HG03457 (cell line): ENCODE measurements around the gene SSUH2.
"Not testable (repeated sequence)": the region's sequence is repeated elsewhere in the genome, so short reads cannot be mapped to it uniquely, and the experiment has no call there.

Experiments used
- ATAC-seq: cut with Tn5 transposase; IDR thresholded peaks from one replicate; pipeline ENCODE4 v1.9.1; 2021; ENCODE audit warnings: moderate number of reproducible peaks; ENCODE audit not compliant: unreplicated experiment

Gene SSUH2

GRCh38 chr3:8644748-8645390 is at the start of gene SSUH2:
TSS of gene SSUH2 (minus strand) at chr3:8644798. CDS start at chr3:8644758, 40 bp downstream.
- ATAC-seq, result no peak

- not testable (repeated sequence) for ATAC-seq
These were observed 46.7 kb upstream of the SSUH2 start for GRCh38 chr3:8691295-8691694.

- ATAC-seq, result not testable (repeated sequence)
These were observed 40.4 kb upstream of the SSUH2 start for GRCh38 chr3:8684992-8685391.

DNA sequence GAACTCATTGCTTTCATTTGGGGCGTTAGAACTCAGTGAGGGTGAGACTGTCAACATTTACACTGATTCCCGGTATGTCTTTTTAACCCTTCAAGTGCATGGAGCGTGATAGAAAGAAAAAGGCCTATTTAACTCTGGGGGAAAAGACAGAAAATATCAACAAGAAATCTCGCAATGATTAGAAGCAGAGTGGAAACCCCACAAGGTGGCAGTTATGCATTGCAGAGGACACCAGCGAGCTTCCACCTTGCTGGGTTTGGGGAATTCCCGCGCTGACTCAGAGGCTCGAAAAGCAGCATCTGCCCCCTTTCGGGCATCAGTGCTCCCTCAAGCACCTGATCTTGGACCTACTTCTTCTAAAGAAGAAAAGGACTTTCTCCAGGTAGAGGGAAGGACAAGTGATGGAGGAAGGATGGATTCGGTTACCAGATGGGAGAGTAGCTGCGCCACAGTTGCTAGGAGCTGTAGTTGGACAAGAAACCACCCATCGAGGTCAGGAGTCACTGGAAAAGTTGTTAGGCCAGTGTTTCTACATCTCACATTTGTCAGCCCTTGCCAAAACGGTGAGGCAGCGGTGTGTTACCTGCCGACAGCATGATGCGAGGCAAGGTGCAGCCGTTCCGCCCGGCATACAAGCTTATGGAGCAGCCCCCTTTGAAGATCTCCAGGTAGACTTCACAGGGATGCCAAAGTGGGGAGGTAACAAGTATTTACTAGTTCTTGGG is 38.4 kb upstream of the SSUH2 start:
- not testable (repeated sequence) for ATAC-seq

DNA sequence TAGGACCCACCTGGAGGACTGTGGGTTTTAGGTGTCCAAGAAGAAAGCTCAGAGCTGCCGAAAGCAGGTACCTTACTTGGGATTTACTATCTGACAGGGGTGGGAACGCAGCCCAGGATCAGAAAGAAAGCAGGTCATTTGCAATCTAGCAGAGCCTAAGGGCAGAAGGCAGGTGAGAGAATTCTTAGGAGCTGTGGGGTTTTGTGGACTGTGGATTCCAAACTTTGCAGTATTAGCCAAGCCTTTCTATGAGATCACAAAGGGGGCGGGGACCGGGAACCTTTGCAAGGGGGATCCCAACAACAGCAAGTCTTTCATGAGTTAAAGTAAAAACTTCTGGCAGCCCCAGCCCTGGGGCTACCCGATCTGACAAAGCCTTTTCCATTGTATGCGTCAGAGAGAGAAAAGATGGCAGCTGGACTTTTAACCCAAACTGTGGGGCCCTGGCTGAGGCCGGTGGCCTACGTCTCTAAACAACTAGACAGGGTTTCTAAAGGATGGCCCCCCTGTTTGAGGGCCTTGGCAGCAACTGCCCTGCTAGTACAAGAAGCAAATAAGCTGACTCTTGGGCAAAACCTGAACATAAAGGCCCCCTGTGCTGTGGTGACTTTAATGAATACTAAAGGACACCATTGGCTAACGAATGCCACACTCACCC is 37.4 kb upstream of the SSUH2 start:
- ATAC-seq, result not testable (repeated sequence)

DNA sequence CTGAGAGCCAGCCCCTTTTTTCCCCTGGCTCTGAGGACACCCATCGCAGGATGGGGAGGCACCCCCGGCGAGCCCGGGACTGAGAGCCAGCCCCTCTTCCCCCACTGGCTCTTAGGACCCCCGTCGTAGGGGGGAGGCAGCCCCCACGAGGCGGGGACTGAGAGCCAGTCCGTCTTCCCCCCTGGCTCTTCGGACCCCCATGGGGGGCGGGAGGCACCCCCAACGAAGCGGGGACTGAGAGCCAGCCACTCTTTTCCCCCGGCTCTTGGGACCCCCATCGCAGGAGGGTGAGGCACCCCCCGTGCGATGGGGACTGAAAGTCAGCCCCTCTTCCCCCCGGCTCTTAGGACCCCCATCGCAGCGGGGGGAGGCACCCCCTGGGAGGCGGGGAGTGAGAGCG is 36.8 kb upstream of the SSUH2 start:
- no peak for ATAC-seq

DNA sequence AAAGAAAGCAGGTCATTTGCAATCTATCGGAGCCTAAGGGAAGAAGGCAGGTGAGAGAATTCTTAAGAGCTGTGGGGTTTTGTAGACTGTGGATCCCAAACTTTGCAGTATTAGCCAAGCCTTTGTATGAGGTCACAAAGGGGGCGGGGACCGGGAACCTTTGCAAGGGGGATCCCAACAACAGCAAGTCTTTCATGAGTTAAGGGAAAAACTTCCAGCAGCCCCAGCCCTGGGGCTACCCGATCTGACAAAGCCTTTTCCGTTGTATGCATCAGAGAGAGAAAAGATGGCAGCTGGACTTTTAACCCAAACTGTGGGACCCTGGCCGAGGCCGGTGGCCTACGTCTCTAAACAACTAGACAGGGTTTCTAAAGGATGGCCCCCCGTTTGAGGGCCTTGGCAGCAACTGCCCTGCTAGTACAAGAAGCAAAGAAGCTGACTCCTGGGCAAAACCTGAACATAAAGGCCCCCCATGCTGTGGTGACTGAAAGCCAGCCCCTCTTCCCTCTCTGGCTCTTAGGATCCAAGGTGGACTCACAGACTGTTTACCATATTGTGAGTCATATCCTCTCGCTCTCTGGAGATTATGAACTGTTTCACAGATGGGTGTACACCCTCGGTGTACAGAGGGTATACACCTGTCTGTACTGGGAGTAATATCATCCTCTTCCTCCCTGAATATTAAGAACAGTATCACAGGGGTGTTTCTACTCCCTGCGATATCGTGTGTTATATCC is 35.4 kb upstream of the SSUH2 start:
- ATAC-seq, result not testable (repeated sequence)

GRCh38 chr3:8678751-8679150 is 34.2 kb upstream of the SSUH2 start:
- ATAC-seq, result no peak

DNA sequence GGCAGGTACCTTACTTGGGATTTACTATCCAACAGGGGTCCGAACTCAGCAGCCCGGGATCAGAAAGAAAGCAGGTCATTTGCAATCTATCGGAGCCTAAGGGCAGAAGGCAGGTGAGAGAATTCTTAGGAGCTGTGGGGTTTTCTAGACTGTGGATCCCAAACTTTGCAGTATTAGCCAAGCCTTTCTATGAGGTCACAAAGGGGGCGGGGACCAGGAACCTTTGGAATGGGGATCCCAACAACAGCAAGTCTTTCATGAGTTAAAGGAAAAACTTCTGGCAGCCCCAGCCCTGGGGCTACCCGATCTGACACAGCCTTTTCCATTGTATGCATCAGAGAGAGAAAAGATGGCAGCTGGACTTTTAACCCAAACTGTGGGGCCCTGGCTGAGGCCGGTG is 32.7 kb upstream of the SSUH2 start:
- ATAC-seq, result not testable (repeated sequence)

- ATAC-seq, result not testable (repeated sequence)
These were observed 31.0 kb upstream of the SSUH2 start for GRCh38 chr3:8675591-8675990.

GRCh38 chr3:8673083-8673737 is 28.6 kb upstream of the SSUH2 start:
- no peak for ATAC-seq

DNA sequence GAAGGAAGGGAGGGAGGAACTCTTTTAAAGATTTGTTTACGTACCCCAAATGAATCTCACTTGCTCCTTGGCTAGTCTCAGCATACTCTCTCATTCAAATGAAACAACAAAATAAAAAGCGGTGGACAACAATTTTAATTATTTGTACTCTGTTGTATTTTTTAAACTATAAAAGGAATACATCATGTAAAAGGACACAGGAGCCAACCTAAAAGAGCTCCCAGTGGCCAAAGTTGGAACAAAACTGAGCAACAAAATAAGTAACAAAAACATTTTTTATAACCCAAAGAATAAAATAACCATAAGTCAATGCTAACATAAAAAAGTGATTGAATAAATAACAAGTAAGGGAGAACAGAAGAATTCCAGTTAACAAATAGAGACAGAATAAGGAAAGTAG is 24.4 kb upstream of the SSUH2 start:
- no peak for ATAC-seq

GRCh38 chr3:8668216-8668615 is 23.6 kb upstream of the SSUH2 start:
- ATAC-seq, result no peak

GRCh38 chr3:8667463-8668091 is 23.0 kb upstream of the SSUH2 start:
- ATAC-seq, result no peak

DNA sequence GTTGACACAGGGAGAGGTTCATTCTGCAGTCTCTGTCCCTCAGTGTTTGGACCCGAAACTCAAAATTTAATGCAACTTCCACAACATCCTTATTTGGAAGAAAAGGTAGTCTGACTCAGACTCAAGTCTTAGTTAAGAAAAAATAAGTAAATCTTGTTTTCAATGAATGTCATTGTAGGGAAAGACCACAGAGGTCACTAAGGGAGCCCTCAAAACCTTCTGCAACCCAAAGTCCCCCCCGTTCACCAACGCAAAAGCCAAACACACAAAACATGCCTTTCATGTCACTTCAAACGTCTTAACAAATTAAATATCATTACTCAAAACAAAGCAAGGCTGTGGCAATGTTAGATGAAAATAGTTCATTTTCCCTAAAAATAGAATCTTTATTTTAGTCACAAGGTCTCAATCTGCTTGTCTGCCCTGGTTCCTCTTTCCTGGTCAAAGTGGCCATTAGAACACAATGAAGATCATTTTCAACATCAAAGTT is 20.9 kb upstream of the SSUH2 start:
- ATAC-seq, result no peak

- ATAC-seq, result no peak
These were observed 18.8 kb upstream of the SSUH2 start for GRCh38 chr3:8663177-8664061.

GRCh38 chr3:8662594-8662993 is 18.0 kb upstream of the SSUH2 start:
- no peak for ATAC-seq

- no peak for ATAC-seq
These were observed 15.8 kb upstream of the SSUH2 start for GRCh38 chr3:8660175-8661118.
